Fibroblast of villous mesenchyme (primary cell): ENCODE data around the gene GBE1. TPM values are rescaled to one million over a fixed set of nuclear protein-coding genes. Genes with fewer than 3 reads are reported as not detected.

Experiments
- DNase-seq: peaks from one replicate; pipeline ENCODE4 v3.0.0-alpha.2; 2010; ENCODE audit warnings: low read depth
- H3K4me3 ChIP-seq: 2 replicates; pipeline ENCODE4 v1.5.1; 2011; ENCODE audit warnings: low read depth, mild to moderate bottlenecking, low read length
- CTCF ChIP-seq: IDR thresholded peaks from 2 replicates; pipeline ENCODE4 v1.5.1; 2012; ENCODE audit warnings: low read depth, mild to moderate bottlenecking, low read length; ENCODE audit not compliant: insufficient read depth
- total RNA-seq: library from RNA; depleted of rRNA; stranded (reverse); fragments of >200 nt; gene quantifications from 2 replicates; pipeline ENCODE4 v1.2.3, GENCODE V29; 2012

The GBE1 gene
- total RNA-seq, 1 donor = 231 TPM

GRCh38 chr3:81728766-81729544 lies 32.5 kb downstream of the GBE1 start:
- DNase-seq = peak; percentile 53
- TF ChIP-seq CTCF = no peak
- no peak overlapping the region for H3K4me3 ChIP-seq

- TF ChIP-seq CTCF = no peak
- H3K4me3 ChIP-seq = no peak overlapping the region
- peak; percentile 61 for DNase-seq
Measured at GRCh38 chr3:81726735-81727134, 34.7 kb downstream of the GBE1 start.

GRCh38 chr3:81726132-81726531 lies 35.3 kb downstream of the GBE1 start:
- no peak for TF ChIP-seq CTCF
- H3K4me3 ChIP-seq = no peak overlapping the region
- DNase-seq = peak; percentile 88

GRCh38 chr3:81723732-81724313 lies 37.6 kb downstream of the GBE1 start:
- H3K4me3 ChIP-seq = no peak overlapping the region
- TF ChIP-seq CTCF = no peak
- DNase-seq = peak; percentile 60

- no peak for TF ChIP-seq CTCF
- H3K4me3 ChIP-seq = no peak overlapping the region
- no peak for DNase-seq
Measured at GRCh38 chr3:81718311-81718710, 43.1 kb downstream of the GBE1 start.

- peak; percentile 76 for DNase-seq
- H3K4me3 ChIP-seq = no peak overlapping the region
- no peak for TF ChIP-seq CTCF
Measured at GRCh38 chr3:81716870-81717509, 44.5 kb downstream of the GBE1 start.
